GM12878 (cell line): ENCODE measurements around the gene MYCBP2. TPM values are rescaled to one million over a fixed set of nuclear protein-coding genes. Genes with fewer than 3 reads are reported as not detected.

ENCODE experiments used
- ATAC-seq: fragments of 200-7000 bp; cut with Tn5 transposase; 3 replicates; pipeline ENCODE4 v1.9.1; 2020; ENCODE audit warnings: mild to moderate bottlenecking, moderate library complexity
- BruUV-seq: library from RNA; stranded (reverse); fragments of 400-500 nt; replicated peaks from 2 replicates; lab custom pipeline; 2021; lab: Mats Ljungman, UMichigan
- CTCF ChIA-PET: fragments of 300-600 bp; sonication (Branson Sonifier 250); formaldehyde crosslinking; extraction: SDS; loops from one replicate; lab custom pipeline; 2021; ENCODE audit warnings: inconsistent platforms; lab: Yijun Ruan, JAX
- POLR2A ChIA-PET: fragments of 350-600 bp; formaldehyde crosslinking; extraction: SDS; loops from one replicate; lab custom pipeline; 2021; ENCODE audit warnings: inconsistent platforms; lab: Charles Lee
- RAD21 ChIA-PET: fragments of 300-600 bp; sonication (Branson Sonifier 250); formaldehyde crosslinking; loops from one replicate; lab custom pipeline; 2023; ENCODE audit warnings: antibody characterized with exemption; ENCODE audit not compliant: unreplicated experiment; lab: Charles Lee
- SMC1A ChIA-PET: fragments of 300-600 bp; sonication (Branson Sonifier 250); formaldehyde crosslinking; loops from one replicate; lab custom pipeline; 2023; ENCODE audit not compliant: unreplicated experiment, uncharacterized antibody; lab: Charles Lee
- DNase-seq: peaks from one replicate; pipeline ENCODE4 v3.0.0-alpha.2; 2011; ENCODE audit warnings: low read depth, low spot score
- FAIRE-seq: peaks from 3 replicates; lab custom pipeline; 2011; peaks lifted over from hg19 to GRCh38; lab: Jason Lieb, UNC
- H2AFZ ChIP-seq: 2 replicates; pipeline ENCODE4 v1.6.0; 2011; ENCODE audit warnings: low read depth, low read length, control low read depth; ENCODE audit not compliant: control insufficient read depth
- H3K27ac ChIP-seq: 2 replicates; pipeline ENCODE4 v1.5.1; 2011; ENCODE audit warnings: control low read depth; ENCODE audit not compliant: control insufficient read depth, insufficient read depth
- H3K27me3 ChIP-seq, 2 experiments: replicated peaks in 1 of 2; 2 replicates each; pipeline versions ENCODE4 v1.6.0 to v1.6.1; 2011; ENCODE audit warnings: low read length in 1 of 2; ENCODE audit not compliant: control insufficient read depth in 2 of 2, insufficient read depth in 2 of 2
- H3K36me3 ChIP-seq, 2 experiments: 2 replicates each; pipeline ENCODE4 v1.5.1; 2011; ENCODE audit warnings: low read length in 1 of 2; ENCODE audit not compliant: control insufficient read depth in 2 of 2, insufficient read depth in 2 of 2
- H3K4me1 ChIP-seq: 2 replicates; pipeline ENCODE4 v1.6.1; 2011; ENCODE audit warnings: mild to moderate bottlenecking, low read length, moderate library complexity, mixed read lengths; ENCODE audit not compliant: control insufficient read depth, insufficient read depth
- H3K4me2 ChIP-seq: 2 replicates; pipeline ENCODE4 v1.6.0; 2011; ENCODE audit warnings: control low read depth; ENCODE audit not compliant: control insufficient read depth, insufficient read depth
- H3K4me3 ChIP-seq: fragments of 200-600 bp; sonication (generic); 2 replicates; pipeline ENCODE4 v1.5.1; 2016
- H3K79me2 ChIP-seq: 2 replicates; pipeline ENCODE4 v1.6.0; 2011; ENCODE audit warnings: low read length; ENCODE audit not compliant: control insufficient read depth, insufficient read depth
- H3K9ac ChIP-seq: 2 replicates; pipeline ENCODE4 v1.8.0; 2011; ENCODE audit warnings: low read length, control low read depth, mixed read lengths; ENCODE audit not compliant: control insufficient read depth, insufficient read depth
- H3K9me3 ChIP-seq: replicated peaks from 3 replicates; pipeline ENCODE4 v1.5.1; 2011; ENCODE audit warnings: mild to moderate bottlenecking, low read length; ENCODE audit not compliant: control insufficient read depth, insufficient read depth
- H4K20me1 ChIP-seq: 2 replicates; pipeline ENCODE4 v1.6.0; 2011; ENCODE audit not compliant: control insufficient read depth, insufficient read depth
- CEBPB ChIP-seq, 2 experiments: fragments of 150-350 bp in 1 of 2; IDR thresholded peaks; 2 replicates each; pipeline ENCODE4 v1.6.1; 2012 to 2014; ENCODE audit warnings: low read depth in 2 of 2, low read length in 2 of 2, borderline replicate concordance in 1 of 2, inconsistent platforms in 1 of 2
- FOXM1 ChIP-seq: IDR thresholded peaks from 2 replicates; pipeline ENCODE4 v1.6.1; 2012; ENCODE audit warnings: low read depth, mild to moderate bottlenecking, inconsistent platforms, low read length, moderate library complexity
- KDM1A ChIP-seq: fragments of 200-600 bp; sonication (generic); IDR thresholded peaks from 2 replicates; pipeline ENCODE4 v1.6.1; 2016; ENCODE audit warnings: borderline replicate concordance
- NR2F1 ChIP-seq: fragments of 450-650 bp; conservative IDR thresholded peaks from 2 replicates; pipeline ENCODE4 v1.6.1; 2017; ENCODE audit warnings: mild to moderate bottlenecking
- POLR2A ChIP-seq: IDR thresholded peaks from 2 replicates; pipeline ENCODE4 v1.6.1; 2011; ENCODE audit warnings: low read depth, mild to moderate bottlenecking, low read length
- SMAD5 ChIP-seq: IDR thresholded peaks from 2 replicates; pipeline ENCODE4 v1.6.1; 2016; ENCODE audit warnings: antibody characterized with exemption, low read depth
- WGBS: methylation state at CpG from one replicate; pipeline ENCODE4 v1.1.6; 2016; ENCODE audit warnings: low lambda C conversion rate; ENCODE audit not compliant: insufficient replicate concordance, insufficient coverage; ENCODE audit errors: missing lambda C conversion rate; 5-methylcytosine and 5-hydroxymethylcytosine counted together
- in situ Hi-C: fragments of 300-500 bp; cut with MboI; formaldehyde crosslinking; loops from 9 replicates; pipeline ENCODE4 v1.14.3; 2018; ENCODE audit warnings: mixed read lengths
- intact Hi-C: fragments of 100-400 bp; cut with micrococcal nuclease; formaldehyde crosslinking; loops from one replicate; pipeline ENCODE4 v1.14.2; 2022; ENCODE audit not compliant: unreplicated experiment
- polyA plus RNA-seq, 11 experiments: library from polyadenylated mRNA; depleted of rRNA in 4 of 11; unstranded in 6 of 11; stranded (reverse) in 5 of 11; fragments of >200 nt; fragmentation: Nextera tagmentation in 4 of 11; fragmentation: Illumina TruSeq in 1 of 11; extraction: Ambion mirVana in 4 of 11; extraction: Trizol in 1 of 11; gene quantifications; 1 replicate in 1 of 11; 2 replicates in 10 of 11; pipeline versions ENCODE4 v1.2.1 to v1.2.3, GENCODE V29; 2011 to 2016; ENCODE audit warnings: inconsistent platforms in 2 of 11, missing spikeins in 2 of 11, low read depth in 1 of 11
- total RNA-seq, 4 experiments: library from RNA; depleted of rRNA in 3 of 4; stranded (reverse); fragments of >200 nt in 3 of 4; fragmentation: Illumina TruSeq in 1 of 4; extraction: Trizol in 1 of 4; gene quantifications; 2 replicates each; pipeline versions ENCODE4 v1.2.1 to v1.2.3, GENCODE V29; 2013 to 2021
- TF ChIP-seq, protein P1 (sequence below): IDR thresholded peaks from 2 replicates; pipeline ENCODE4 v1.6.1; 2012; ENCODE audit warnings: low read depth, low read length, improper control_type of control experiment
- TF ChIP-seq, protein P2 (sequence below): IDR thresholded peaks from 2 replicates; pipeline ENCODE4 v1.6.1; 2011; ENCODE audit warnings: mild to moderate bottlenecking, low read depth, low read length, moderate library complexity; ENCODE audit not compliant: insufficient replicate concordance
- TF ChIP-seq, protein P3 (sequence below): fragments of 150-350 bp; IDR thresholded peaks from 2 replicates; pipeline ENCODE4 v1.6.1; 2016; ENCODE audit warnings: low read depth, low read length

Gene MYCBP2
- total and polyA plus RNA-seq, 10 of the 15 experiments (the other 5 are each of a cell fraction or from before 2014, with no cell fraction given) = 51.9 to 152 (median 98.2) TPM

DNA sequence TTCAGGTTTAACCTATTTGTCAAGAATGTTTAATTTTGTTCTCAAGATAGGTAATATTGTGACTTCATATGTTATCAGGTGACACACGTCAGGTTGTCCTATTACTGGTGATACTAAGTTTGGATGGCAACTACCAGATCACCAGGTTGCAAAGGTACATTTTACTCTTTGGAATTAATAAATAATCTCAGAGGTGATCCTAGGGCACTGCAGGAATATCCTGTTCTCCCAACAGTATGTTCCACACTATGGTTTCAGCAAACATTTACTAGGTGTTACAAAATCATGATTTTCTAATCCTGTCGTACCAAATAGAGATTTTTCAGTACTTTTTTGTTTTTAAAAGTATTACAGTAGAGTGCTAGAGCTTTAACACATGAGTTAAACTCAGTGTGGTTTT, 29.3 kb upstream of the MYCBP2 start:
- in situ Hi-C loops = no loop called here
- Histone ChIP-seq H3K9ac (no peak overlapping the region), H3K9me3 (no peaks in the 10 kb centered on the region; the same call in 1 of the 3 replicates)
- CTCF ChIA-PET = no interaction called here
- TF ChIP-seq KDM1A (no peak), NR2F1 (no peak), CEBPB (IDR thresholded peaks at IDR 0.05; ENCODE audit: borderline replicate concordance in 1 of 2, low read depth in 2 of 2, low read length in 2 of 2) (no peak), POLR2A (no peak), FOXM1 (no peak), SMAD5 (no peak)
- TF ChIP-seq, protein P1, sequence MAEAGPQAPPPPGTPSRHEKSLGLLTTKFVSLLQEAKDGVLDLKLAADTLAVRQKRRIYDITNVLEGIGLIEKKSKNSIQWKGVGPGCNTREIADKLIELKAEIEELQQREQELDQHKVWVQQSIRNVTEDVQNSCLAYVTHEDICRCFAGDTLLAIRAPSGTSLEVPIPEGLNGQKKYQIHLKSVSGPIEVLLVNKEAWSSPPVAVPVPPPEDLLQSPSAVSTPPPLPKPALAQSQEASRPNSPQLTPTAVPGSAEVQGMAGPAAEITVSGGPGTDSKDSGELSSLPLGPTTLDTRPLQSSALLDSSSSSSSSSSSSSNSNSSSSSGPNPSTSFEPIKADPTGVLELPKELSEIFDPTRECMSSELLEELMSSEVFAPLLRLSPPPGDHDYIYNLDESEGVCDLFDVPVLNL = no peak
- TF ChIP-seq, protein P2, sequence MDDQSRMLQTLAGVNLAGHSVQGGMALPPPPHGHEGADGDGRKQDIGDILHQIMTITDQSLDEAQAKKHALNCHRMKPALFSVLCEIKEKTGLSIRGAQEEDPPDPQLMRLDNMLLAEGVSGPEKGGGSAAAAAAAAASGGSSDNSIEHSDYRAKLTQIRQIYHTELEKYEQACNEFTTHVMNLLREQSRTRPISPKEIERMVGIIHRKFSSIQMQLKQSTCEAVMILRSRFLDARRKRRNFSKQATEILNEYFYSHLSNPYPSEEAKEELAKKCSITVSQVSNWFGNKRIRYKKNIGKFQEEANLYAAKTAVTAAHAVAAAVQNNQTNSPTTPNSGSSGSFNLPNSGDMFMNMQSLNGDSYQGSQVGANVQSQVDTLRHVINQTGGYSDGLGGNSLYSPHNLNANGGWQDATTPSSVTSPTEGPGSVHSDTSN = no peak
- TF ChIP-seq, protein P3, sequence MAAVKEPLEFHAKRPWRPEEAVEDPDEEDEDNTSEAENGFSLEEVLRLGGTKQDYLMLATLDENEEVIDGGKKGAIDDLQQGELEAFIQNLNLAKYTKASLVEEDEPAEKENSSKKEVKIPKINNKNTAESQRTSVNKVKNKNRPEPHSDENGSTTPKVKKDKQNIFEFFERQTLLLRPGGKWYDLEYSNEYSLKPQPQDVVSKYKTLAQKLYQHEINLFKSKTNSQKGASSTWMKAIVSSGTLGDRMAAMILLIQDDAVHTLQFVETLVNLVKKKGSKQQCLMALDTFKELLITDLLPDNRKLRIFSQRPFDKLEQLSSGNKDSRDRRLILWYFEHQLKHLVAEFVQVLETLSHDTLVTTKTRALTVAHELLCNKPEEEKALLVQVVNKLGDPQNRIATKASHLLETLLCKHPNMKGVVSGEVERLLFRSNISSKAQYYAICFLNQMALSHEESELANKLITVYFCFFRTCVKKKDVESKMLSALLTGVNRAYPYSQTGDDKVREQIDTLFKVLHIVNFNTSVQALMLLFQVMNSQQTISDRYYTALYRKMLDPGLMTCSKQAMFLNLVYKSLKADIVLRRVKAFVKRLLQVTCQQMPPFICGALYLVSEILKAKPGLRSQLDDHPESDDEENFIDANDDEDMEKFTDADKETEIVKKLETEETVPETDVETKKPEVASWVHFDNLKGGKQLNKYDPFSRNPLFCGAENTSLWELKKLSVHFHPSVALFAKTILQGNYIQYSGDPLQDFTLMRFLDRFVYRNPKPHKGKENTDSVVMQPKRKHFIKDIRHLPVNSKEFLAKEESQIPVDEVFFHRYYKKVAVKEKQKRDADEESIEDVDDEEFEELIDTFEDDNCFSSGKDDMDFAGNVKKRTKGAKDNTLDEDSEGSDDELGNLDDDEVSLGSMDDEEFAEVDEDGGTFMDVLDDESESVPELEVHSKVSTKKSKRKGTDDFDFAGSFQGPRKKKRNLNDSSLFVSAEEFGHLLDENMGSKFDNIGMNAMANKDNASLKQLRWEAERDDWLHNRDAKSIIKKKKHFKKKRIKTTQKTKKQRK = no peak
- TF ChIP-seq, all 136 proteins: peak for 0
- Histone ChIP-seq H2AFZ (no peak overlapping the region), H3K36me3 (no peaks in the 10 kb centered on the region), H3K27me3 (no peaks in the 10 kb centered on the region), H3K4me2 (no peak overlapping the region), H3K27ac (no peak overlapping the region), H3K79me2 (no peaks in the 10 kb centered on the region), H3K4me1 (no peaks in the 10 kb centered on the region), H4K20me1 (no peaks in the 10 kb centered on the region), H3K4me3 (no peak overlapping the region)
- ATAC-seq (no peak), FAIRE-seq (no peak), DNase-seq (no peak)
- ChIA-PET POLR2A (no interaction called here), SMC1A (no interaction called here), RAD21 (interaction anchor here (0.6 kb wide), 1 partner anchor 34 kb away, joined by 3 read pairs; no protein-coding TSS in a partner anchor)
- intact Hi-C loops = no loop called here
- 36% methylated on average over 2 of the region's 2 CpGs for WGBS
- BruUV-seq = no TSS peak
